ENCODE data around the gene SRXN1.
A peak's percentile ranks its signal among the peaks of the same experiment; 100 is the strongest.
"Not testable (repeated sequence)": the region's sequence is repeated elsewhere in the genome, so short reads cannot be mapped to it uniquely, and the experiment has no call there.

The SRXN1 gene

DNA sequence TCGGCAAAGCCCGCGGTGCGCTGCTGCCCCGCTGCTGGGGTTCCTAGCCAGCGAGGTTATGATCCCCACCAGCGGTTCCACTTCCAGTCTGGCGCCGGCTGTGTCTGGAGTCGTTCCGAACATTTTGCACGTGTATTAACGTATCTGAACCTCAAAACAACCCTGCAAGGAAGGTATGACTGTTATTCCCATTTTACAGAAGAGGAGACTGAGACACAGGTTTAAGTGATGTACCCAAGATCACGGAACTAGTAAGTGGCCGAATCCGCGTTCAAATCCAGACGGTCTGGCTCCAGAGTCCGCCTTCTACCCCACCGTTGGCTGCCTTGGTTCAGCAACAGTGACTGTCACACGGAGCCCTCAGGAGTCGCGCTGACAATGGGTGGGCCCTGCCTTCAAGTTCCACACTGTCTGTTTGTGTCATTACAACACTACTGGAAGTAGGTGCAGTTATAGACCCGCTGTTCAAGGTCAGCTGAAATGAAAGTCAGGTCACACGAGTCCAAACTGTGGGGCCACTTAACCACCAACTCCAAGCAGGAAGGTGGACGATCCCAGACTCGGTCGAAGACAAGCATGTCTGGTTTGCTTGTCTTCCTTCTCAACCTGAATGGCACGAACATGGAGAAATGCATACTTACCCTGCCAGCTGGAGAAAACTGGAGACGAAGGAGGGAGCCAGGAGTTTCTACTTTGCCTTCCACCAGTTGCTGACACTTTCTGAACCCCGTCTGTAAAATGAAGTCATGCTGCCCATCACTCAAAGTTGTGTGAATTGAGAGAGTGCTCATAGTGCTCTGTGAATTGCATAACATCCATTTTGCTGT lies 803 bp upstream of the SRXN1 start:
- DNase-seq, result no peak

DNA sequence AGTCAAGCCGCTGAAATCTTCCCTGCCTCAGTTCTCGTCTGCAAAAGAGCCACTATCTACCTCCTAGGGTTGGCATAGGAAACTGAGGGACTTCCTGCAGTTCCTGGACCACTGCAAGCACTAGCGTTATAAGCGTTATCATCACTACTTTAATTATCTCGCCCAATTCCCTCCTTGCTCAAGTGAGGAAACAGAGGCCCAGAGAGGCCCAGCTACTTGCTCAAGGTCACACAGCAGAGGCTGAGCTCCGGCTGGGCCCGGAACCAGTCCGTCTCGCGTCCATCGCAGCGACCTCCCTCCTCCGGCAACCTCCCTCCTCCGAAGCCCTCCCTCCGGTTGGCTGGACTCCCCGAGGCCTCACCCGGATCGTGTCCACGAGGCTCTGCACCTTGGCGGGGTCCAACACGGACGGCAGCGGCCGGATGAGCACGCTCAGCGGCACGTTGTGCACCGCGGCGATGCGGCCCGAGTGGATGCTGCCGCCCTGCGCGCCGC lies 338 bp downstream of the SRXN1 start:
- peak; percentile 80 for DNase-seq

DNA sequence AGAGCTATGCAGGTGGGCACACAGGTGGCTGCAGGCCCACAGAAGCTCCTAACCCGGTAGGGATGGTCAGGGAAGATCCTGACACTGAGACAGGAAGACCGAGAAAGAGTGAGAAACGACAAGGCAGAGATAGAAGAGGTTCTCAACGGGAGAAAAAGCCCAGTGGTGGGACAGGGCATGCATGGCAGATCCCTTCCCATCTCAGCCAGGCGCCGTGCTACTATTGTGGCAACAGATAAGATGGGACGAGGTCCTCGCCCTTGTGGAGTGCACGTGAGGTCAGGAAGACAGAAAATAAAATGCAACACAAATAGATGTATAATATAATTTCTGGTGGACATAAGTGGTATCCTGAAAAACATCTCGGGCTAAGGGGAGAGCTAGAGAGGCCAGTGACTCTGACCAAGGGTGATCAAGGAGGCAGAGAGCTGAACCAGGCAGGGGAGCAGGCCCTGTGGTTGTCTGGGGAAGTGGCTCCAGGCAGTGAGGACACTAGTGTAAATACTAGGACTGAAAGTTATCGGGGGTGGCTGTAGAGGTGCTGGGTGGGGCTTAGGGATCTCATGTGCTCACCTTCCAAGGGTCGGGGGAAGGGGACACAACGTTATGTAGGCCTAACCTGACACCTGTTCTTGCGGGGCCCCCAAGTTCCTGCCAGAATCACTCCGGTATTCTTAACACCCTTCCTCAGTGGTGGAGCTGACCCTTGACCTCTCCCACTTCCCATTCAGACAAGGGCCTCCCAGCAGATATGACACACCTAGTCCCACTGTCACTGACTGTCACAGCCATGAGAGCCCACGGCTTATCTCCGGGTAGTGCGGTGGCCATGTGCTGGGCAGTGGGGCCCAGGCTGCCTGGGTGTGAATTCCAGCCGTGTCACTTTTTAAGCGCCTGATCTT lies 1.0 kb downstream of the SRXN1 start:
- no peak for DNase-seq

DNA sequence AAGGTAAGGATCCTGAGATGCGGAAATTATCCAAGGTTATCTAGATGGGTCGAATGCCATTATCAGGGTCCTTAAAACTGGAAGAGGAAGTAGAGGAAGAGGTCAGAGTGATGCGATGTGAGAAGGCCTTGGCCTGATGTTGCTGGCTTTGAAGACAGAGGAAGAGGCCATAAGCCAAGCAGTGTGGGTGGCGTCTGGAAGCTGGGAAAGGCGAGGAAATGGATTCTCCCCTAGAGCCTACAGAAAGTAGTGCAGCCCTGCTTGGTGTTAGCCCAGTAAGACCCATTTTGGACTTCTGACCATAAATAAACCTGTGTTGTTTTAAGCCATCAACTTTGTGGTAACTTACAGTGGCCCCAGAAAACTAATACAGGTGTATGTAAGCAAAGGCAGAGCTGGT lies 2.0 kb downstream of the SRXN1 start:
- no peak for DNase-seq

DNA sequence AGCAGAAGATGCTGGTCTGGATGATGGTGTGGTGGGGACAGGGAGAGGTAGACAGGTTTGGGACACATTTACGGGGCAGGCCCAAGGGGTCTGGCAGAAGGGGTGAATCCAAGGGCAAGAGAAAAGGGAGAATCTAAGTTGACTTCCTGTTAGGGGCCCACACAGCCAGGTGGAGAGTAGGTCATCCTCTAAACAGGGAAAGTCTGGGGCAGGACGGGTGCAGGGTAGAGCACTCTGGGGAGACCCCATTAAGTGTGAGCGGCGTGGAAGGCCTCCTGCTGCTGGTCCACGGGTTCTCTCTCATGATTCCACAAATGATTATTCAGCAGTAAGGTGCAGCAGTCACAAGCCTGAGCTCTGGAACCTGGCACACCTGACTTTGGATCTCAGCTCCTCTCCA lies 2.7 kb downstream of the SRXN1 start:
- no peak for DNase-seq

DNA sequence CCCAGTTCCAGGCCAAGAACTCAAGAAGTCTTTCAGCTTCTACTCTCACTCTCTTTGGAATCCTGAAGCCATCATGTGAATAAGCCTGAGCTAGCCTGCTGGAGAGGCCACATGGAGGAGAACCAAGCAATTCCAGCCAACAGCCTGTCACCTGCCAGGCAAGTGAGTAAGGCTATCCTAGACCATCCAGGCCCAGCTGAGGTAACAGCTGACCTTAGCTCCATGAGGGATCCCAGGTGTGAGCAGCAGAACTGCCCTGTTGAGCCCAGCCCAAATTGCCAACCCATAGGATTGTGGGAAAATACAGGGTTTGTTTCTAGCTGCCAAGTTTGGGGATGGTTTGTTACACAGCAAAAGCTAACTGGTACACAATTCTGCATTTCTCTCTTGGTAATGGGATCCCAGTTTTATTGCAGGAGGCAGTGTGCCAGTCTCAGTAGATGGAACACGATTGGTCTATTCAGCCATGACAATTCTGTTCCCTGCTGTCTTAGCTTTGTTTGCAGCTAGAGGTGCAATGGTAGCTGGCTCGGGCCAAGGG lies 5.5 kb downstream of the SRXN1 start:
- no peak for DNase-seq

DNA sequence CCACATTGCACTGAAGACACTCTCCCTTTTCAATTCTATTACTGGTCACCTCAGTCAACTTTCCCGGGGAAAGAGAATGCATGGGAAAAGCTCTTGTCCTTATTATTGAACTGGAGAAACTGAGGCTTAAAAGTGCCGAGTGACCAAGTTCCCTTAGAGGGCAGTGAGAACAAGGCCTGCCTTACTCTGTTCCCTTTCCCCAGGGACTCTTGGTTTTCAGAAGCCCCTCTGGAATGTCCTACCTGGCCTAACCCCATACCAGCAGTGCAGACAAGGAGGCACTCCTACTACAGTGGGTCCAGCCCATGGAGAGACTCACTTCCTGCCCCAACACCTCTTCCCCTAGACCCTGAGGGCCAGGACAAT lies 6.1 kb downstream of the SRXN1 start:
- DNase-seq, result no peak

DNA sequence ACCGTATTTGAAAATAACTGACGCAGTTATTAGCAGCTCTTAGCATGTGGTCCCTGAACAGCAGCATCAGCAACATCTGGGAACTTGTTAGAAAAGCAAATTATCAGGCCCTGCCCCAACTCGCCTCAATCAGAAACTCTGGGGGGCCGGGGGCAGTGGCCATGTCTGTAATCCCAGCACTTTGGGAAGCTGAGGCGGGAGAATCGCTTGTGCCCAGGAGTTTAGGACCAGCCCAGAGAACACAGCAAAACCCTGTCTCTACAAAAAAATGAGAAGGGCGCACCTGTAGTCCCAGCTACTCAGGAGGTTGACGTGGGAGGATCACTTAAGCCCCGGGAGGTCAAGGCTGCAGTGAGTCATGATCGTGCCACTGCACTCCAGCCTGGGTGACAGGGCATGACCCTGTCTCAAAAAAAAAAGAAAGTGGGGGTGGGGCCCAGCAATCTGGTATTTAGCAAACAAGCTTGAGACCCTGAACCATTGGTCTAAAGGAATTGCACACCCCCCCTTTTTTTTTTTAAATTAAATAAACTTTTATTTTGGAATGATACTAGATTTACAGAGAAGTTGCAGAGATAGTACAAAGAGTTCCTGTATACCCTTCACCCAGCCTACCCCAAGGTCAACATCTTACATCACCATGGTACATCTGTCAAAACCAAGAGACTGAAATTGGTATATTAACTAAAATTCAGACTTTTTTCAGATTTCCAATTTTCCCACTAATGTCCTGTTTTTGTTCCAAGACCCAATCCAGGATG lies 6.7 kb downstream of the SRXN1 start:
- DNase-seq, result no peak

DNA sequence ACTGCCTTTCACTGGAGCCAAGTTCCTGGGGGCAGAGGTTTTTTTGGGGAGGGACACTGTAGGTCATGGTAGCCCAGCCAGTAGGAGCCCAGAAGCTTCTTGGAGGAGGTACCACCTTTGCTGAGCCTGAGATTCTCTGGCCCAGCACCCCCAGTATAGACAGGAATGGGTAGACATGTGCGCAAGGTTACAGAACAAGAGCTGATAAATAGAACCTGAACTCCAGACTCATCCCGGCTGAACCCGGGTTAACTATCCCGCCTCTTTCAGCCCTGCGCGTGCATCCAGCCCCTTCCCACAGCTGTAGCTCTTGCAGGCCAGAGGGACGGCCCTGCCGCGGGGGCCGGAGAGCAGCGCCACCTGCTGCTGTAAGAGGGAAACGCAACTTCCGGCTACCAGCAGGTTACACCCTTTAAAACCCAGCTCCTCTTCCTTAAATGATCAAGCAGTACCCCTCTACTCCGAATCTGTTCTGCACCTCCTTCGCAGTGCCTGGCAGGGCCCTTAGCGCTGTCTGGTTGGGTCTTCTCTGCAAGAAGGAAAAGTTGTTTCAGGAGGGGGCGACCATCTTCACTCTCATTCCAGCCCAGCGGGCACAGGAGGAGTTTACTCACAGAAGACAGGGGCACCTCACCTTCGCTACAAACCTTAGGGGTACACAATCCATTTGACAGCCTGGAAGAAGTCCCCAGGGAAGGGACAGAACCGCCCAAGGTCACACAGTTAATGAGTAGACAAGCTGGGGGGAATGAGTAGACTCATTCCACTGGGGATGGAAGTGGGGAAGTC lies 7.5 kb downstream of the SRXN1 start:
- peak; percentile 90 for DNase-seq

DNA sequence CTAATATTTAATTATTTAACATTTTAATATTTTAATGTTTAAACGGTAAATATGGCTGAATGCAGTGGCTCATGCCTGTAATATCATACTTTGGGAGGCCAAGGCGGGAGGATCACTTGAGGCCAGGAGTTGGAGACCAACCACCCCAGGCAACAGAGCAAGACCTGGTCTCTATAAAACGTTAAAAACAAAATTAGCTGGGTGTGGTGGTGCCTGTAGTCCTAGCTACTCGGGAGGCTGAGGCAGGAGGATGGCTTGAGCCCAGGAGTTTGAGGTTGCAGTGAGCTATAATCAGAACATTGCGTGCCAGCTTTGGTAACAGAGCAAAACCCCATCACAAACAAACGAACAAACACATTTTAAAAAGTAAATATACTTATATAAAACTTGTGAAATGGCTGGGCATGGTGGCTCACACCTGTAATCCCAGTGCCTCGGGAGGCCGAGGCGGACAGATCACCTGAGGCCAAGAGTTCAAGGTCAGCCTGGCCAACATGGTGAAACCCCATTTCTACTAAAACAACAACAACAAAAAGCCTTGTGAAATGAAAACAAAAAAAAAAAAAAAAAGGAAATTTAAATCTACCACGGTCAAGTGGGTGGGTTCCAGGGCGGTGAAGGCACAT lies 8.2 kb downstream of the SRXN1 start:
- no peak for DNase-seq

DNA sequence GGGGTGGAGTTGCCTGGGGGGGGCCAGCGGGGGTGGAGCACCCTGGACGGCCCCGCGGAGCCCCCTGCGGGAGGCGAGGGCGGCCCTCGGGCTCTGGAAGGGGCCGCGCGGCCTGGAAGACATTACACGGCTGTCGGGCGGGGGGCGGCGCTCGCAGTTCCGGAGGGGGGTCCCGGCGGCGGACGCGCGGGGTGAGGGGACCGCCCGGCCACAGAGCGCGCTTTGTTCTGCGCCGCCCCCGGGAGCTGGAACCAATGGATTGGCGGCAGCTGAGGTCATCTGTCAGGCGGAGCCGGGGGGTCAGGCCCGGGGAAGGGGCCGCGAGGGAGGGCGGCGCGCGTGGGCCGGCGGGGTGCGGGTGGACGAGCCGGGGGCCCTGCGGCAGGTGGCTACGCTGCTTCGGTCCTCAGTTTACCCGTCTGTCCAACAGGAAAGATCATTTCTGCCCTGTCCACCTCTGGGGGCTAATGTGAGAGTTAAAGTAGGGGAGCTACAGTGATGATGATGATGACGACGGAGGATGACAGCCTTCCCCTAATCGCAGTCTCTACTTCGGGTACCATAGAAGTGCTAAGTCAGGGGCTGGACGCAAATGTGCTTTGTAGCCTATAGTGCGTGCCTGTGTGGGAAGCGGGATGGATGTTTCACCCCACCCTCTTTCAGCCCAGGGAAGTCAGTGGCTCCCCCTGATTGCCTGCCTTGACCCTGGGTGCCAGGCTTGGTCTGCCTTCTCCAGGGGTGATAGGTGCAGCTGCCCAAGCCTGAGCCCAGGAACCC lies 10.4 kb downstream of the SRXN1 start:
- peak; percentile 77 for DNase-seq

DNA sequence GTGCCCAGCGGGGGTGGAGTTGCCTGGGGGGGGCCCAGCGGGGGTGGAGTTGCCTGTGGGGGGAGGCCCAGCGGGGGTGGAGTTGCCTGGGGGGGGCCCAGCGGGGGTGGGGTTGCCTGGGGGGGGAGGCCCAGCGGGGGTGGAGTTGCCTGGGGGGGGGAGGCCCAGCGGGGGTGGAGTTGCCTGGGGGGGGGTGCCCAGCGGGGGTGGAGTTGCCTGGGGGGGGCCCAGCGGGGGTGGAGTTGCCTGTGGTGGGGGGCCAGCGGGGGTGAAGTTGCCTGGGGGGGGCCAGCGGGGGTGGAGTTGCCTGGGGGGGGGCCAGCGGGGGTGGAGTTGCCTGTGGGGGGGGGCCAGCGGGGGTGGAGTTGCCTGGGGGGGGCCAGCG lies 11.0 kb downstream of the SRXN1 start:
- not testable (repeated sequence) for DNase-seq

DNA sequence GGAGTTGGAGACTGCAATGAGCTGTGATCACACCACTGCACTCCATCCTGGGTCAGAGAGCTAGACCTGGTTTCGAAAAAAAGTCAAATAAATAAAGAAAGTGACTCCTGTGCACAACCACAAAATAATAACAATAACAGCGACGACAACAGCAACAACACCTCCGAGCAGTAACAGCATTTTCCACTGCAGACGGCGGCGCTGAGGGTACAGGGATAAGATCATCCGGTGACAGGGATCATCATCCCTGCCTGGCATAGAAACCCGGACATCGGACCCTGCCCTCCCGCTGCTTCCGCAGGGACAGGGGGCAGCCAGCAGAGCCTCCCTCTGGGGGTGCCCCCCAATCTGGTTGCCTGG lies 11.5 kb downstream of the SRXN1 start:
- DNase-seq, result no peak

DNA sequence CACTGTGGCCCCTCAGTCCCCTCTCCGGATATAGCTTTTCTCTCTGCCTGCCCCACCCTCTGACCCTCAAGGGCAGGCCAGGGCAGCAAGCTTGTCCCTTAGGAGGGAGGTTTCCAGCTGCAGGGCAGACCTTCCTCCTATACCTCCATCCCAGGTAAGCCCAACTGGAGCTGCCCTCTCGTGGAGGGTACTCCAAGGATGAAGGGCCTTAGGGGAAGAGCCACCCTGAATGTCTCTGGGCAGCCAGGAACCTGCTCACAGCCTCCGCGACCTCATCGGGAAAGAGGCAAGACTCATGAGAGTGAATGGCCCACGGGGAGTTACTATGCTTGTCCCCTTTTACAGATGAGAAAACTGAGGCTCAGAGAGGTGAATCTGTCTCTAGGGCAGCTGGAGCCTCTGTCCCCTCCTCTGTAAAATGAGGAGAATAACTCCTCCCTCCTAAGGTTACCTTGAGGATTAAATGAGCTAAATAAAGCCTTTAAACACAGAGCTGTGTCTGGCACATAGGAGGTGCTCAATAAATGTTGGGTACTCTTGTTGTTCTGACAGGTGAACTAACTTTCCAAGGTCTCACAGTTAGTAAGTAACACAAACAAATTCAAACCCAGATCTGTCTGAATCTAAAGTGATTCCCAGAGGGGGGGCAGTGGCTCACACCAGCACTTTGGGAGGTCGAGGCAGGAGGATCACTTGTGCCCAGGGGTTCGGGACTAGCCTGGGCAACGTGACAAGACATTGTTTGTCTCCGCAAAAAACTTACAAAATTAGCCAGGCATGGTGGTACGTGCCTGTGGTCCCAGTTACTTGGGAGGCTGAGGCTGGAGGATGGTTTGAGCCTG lies 12.1 kb downstream of the SRXN1 start:
- DNase-seq, result no peak

DNA sequence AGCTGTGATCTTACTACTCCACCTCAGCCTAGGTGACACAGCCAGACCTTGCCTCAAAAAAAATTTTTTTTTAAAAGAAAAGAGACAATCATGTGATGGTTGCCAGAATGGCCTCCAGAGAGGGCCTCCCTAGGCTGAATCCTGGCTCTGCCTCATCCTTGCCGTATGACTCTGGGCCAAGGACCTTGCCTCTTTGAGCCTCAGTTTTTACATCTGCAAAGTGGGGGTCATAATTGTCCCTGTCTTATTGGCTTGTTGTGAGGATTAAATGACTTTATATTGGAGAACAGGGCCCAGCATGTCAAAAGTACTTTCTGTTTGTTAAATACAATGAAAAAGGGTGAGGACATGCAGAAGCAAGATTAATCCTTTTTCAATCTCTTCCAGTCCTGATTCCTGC lies 14.4 kb downstream of the SRXN1 start:
- no peak for DNase-seq

DNA sequence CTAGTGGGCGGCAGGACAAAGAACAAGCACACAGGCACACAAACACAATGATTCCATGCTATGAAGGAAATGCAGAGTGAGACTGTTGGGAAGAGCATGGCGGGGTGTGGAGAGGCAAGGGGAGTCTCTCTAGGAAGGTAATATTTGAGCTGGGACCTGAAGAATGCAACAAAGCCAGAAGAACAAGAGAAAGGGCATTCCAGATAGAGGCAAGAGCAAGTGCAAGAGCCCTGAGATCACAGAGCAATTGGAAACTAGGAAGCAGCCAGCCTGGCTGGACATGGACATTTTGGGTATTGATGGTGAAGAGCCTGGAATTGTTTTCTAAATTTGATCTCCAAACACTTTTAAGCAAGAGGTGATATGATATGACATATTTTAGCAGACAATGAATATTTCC lies 15.4 kb downstream of the SRXN1 start:
- no peak for DNase-seq

DNA sequence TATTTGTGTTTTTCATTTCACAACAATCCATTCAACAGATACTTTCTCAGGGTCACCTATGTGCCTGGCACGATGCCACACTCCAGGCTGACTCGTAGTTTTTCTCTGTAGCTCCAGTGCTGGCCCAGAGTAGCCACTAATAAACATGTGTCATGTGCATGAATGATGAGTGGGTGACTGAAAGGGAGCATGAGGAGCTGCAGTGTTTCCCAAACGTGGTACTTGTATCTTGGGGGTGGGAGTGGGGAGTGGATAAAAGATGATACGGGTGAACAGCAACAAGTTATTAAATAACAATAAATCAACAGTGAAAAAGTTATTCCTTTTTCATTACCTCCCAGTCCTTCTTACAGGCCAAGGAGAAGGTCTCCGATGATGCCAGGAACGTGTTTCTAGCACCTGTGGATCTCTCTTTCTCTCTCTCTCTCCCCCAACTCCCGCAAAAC lies 17.1 kb downstream of the SRXN1 start:
- no peak for DNase-seq

DNA sequence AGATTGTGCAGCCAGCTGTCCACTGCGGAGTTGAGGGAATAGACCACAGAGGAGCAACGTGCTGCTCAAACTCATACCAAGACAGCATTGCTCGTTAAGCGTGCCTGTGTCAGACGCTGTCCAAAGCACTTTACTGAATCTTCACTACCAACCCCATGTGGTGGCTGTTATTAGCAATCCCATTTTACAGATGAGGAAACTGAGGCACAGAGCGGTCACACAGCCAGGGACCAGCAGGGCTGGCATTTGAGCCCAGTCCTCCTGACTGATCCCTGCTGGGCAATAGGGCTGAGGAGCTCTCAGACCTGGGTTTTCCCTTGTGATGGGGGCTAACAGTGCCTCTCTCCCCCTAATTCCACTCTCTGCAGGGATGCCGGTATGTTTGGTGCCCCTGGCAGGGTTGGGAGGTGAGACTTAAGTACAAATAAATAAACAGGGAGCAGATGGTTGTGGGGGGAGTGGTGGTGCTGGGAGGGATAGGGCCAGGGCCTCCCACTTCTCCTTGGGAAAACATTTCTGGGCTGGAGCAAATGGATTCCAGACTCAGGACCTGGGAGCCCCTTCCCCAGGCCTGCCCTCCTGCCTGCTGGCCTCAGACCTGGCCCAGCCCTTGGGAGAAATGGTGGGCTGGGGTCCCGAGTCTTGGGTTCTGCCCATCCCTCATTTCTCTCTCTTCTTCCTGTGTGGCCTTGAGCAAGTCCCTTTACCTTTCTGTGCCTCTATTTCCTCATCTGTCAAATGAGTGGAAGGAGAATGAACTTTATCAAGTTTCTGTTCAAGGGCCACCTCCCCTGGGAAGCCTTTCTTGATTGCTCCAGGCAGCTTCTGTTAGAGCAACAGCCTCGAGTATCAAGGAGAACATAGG lies 17.7 kb downstream of the SRXN1 start:
- DNase-seq, result no peak
